ENCODE results near the gene GNA15. TPM values are rescaled to one million over a fixed set of nuclear protein-coding genes. Genes with fewer than 3 reads are reported as not detected.

The GNA15 gene
- total RNA-seq, 1 donor from 2014 or later = 83.6 TPM

DNA sequence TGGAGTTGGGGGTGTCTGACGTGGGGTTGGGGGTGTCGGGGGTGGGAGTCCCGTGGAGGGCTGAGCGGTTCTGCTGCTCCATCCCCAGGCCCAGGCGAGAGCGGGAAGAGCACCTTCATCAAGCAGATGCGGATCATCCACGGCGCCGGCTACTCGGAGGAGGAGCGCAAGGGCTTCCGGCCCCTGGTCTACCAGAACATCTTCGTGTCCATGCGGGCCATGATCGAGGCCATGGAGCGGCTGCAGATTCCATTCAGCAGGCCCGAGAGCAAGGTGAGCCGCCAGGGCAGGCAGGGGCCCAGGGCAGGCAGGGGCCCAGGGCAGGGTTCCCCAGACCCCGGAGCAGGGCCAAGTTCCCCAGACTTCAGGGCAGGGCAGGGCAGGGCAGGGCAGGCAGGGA, 12.7 kb downstream of the GNA15 start:
- intact Hi-C loops (cut with micrococcal nuclease) = no loop called here

DNA sequence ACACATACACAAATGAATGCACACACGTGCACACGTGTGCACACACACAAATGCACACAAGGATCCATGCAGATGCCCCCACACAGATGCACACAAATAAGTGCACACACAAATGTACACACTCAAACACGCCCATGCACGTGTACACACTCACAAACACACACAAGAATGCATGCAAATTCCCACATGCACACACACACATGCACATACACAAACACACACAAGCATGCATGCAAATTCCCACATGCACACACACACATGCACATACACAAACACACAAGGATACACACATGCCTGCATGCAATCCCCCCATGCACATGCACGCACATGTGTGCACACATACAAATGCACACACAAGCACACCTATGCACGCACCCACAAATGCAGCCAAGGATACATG, 13.3 kb downstream of the GNA15 start:
- intact Hi-C loops (cut with micrococcal nuclease) = no loop called here

DNA sequence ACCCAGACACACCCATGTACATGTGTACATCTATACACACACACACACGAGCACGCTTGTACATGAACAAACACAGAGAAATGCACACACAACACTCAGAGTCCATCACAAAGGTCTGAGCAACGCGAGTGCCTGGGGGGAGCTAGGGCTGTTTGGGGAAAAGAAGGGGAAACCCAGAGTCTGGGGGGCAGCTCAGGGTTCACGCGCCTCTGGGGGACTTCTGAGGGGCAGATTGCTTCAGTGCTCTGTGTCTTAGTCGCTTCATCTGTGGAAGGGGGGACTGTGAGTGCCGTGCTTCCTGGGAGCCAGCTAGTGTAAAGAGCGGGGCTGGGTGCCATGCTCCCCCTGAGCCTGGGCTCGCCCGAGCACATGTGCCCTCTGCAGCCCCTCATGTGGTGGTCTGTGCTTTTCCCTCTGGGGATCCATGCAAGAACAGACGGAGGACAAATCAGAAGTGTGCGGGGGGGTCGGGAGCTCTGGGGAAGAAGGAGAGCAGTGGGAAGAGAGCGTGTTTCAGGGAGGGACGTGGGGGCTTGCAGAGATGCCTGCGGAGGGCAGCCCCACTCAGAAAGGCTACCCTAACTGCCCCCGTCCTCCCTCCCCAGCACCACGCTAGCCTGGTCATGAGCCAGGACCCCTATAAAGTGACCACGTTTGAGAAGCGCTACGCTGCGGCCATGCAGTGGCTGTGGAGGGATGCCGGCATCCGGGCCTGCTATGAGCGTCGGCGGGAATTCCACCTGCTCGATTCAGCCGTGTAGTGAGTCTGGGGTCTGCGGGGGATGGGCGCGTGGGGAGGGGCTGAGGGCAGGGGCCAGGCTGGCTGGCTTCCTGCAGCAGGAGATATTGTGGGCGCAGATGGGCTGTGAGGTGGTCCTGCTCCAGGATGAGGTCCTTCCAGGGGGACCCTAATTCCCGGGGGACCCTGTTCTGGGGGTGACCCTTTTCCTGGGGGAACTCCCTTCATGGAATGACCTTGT, 14.0 kb downstream of the GNA15 start:
- intact Hi-C loops (cut with micrococcal nuclease) = no loop called here

DNA sequence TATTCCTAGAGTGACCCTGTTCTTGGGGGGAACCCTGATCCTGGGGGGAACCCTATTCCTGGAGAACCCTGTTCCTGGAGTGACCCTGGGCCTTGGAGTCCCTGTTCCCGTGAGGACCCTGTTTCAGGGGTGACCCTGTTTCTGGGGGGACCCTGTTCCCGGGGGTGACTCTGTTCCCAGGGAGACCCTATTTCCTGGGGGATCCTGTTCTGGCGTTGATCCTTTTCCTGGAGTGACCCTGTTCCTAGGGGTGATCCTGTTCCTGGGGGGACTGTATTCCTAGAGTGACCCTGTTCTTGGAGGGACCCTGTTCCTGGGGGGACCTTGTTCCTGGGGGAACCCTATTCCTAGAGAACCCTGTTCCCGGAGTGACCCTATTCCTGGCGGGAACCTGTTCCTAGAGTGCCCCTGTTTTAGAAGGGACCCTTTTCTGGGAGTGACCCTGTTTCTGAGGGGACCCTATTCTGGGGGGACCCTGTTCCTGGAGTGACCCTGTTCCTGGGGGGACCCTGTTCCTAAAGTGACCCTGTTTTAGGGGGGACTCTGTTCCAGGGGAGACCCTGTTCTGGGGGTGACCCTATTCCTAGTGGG, 15.0 kb downstream of the GNA15 start:
- intact Hi-C loops (cut with micrococcal nuclease) = no loop called here

DNA sequence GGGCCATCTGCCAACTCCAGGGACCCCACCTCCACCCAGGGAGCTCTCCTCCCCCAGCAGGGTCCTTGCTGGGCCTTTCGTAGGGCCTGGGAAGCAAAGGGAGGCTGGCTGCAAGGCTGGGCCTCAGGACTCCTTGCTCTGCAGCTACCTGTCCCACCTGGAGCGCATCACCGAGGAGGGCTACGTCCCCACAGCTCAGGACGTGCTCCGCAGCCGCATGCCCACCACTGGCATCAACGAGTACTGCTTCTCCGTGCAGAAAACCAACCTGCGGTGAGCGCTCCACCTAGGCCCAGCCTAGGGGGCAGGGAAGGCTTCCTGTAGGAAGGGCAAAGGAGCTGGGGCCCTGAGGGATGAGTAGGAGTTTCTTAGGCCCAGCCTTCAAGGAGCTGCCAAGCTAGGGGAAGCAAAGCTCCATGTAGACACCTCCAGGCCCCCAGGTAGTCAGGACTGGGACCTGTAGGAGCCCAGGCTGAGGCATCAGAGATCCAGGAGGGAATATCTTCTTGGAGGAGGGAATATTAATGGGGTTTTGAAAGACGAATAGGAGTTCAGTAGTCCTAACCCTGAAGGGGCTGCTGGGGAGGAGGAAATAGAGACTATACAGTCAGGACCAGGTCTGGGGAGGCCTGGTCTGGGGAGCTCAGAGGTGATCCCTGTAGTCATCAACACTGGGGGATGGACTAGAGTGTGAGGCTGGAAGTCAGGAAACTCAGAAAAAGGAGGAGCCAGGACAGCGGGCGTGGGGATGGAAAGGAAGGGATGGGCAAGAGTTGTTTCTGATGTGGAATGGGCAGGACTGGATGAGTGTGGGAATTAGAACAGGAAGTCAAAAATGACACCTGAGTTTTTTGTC, 16.0 kb downstream of the GNA15 start:
- intact Hi-C loops (cut with micrococcal nuclease) = no loop called here

DNA sequence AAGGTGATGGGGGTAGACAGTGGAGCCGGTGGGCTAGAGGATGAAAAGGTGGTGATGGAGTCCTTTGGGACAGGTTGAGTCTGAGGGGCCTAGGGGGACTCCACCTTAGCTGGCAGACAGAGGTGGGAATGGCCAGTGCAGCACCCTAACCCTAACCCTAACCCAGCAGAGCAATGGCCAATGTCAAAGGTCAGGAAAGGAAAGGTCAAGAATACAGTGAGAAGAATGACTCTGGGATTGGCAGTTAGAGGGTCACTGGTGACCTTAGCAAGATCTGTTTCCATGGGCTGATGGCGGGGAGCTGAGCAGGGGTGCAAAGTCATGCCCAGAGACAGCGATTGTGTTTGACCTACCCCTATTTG, 16.6 kb downstream of the GNA15 start:
- intact Hi-C loops (cut with micrococcal nuclease) = no loop called here

DNA sequence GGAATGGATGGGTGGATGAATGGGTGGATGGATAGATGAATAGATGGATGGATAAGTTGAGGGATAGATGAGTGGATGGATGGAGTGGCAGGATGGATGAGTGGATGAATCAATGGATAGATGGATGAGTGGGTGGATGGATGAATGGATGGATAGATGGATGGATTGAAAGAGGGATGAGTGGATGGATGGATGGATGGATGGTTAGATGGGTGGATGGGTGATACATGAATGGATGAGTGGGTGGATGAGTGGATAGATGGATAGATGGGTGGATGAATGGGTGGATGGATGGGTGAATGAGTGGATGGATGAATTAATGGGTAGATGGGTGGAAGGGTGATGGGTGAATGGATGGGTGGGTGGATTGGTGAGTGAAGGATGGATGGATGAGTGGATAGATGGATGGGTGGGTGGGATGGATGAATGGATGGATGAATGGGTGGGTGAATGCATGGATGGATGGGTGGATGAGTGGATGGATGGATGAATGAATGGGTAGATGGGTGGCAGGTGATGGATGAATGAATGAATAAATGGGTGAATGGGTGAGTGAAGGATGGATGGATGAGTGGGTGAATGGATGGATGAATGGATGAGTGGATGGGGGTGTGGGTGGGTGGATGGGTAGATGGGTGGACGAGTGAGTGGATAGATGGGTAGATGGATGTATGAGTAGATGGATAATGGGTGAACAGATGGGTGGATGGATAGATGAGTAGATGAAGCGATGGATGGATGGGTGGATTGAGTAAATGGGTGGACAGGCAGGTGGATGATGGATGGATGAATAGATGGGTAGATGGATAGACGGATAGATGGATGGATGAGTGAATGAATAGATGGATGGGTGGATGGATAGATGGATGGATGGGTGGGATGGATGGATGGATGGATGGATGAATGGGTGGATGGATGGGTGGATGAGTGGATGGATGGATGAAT, 17.7 kb downstream of the GNA15 start:
- intact Hi-C loops (cut with micrococcal nuclease) = loop anchor here (2.0 kb wide), 1 partner anchor 25 kb away; the partner anchor contains the start of gene S1PR4

DNA sequence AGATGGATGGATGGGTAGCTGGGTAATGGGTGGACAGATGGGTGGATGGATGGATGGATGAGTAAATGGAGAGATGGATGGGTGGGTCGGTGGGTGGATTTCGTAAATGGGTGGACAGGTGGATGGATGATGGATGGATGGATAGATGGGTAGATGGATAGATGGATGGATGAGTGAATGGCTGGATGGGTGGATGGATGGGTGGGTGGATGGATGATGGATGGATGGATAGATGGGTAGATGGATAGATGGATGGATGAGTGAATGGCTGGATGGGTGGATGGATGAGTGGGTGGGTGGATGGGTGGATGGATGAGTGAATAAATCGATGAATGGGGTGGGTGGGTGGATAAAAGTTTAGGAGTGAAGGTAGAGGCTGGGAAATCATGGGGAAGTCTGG, 18.6 kb downstream of the GNA15 start:
- intact Hi-C loops (cut with micrococcal nuclease) = loop anchor here (2.0 kb wide), 1 partner anchor 24 kb away; the partner anchor contains the start of gene S1PR4

DNA sequence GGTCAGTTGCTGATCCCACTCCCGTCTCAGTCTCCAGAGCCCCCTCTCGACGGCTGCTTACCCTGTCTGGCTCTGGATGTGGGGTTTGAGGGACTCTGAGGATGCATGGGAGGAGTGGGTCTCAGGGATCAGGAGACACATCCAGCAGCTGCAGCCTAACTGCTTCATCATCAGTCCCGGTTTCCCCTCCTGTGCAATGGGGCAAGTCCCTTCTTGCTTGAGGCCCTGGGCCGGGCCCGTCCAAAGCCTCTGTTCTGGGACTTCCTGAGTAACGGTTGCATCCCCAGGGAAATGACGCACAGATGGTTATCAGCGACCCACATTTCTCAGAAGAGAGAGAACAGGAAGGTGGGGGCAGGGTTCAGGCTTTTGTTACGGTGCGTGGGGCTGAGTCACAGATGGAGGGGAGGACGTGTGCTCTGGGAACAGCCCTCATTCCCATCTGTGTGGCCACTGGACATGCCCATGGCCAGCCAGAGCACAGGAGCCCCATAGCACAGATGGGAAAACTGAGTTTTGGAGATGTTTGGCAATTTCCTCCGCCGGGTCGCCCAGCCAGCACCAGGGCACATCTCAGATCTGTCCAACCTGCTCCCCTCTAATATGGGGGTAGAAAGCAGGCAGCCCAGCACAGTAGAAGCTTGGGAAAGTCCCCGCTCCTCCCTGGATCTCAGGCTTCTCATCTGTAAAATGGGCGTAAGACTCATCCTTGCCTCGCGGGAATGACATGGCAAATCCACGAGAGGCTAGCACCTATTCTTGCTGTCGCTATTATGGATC, 19.3 kb downstream of the GNA15 start:
- intact Hi-C loops (cut with micrococcal nuclease) = loop anchor here (2.0 kb wide), 1 partner anchor 24 kb away; the partner anchor contains the start of gene S1PR4

DNA sequence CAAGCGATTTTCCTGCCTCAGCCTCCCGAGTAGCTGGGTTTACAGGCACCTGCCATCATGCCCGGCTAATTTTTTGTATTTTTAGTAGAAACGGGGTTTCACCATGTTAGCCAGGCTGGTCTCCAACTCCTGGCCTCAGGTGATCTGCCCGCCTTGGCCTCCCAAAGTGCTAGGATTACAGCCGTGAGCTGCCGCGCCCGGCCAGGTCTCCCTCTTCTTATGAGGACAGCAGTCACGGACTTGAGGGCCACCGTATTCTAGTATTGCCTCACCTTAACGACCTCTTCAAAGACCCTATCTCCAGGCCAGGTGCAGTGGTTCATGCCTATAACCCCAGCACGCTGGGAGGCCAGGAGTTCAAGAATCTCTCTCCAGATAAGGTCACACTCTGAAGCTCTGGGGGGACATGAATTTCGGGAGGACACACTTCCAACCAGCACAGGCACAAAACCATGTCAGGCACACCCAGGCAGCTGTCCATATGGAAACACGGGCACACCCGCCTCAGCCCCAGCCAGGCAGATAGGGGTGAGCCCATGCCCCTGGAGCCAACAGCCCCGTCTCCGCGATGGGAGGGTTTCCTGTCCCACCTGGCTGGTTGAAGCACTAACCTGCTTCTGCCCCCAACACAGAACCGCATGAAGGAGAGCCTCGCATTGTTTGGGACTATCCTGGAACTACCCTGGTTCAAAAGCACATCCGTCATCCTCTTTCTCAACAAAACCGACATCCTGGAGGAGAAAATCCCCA, 21.4 kb downstream of the GNA15 start:
- intact Hi-C loops (cut with micrococcal nuclease) = no loop called here

DNA sequence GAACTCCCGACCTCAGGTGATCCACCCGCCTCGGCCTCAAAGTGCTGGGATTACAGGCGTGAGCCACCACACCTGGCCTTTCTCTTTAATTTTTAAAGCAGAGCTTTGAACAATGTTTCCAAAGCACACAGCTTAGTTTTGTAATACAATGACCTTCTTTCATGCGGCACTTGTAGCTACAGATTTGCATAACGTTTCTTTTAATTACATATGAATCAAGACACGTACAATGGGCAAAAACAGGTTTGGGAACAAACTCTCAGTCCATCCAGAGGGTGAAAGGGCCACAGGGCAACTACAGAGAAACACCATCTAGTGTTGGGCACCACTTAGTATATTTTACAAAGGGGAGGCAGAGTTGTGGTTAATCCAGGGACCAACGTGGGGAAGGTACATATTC, 23.7 kb downstream of the GNA15 start:
- intact Hi-C loops (cut with micrococcal nuclease) = no loop called here

DNA sequence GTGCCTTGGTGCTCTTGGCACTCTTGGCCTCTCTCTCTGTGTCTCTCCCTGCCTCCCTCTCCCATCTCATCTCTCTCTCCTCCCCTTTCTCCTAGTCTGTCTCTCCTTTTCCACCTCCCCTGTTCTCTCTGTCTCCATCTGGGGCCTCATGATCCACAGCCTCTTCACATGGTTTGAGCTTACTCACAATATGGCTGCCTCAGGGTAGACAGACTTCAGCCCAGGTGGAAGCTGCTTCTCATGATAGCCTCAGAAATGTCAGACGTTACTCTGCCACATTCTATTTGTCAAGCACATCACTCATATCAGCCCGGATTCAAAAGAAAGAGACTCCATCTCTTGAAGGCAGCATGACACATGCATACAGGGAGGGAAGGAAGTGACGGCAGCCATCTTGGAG, 24.4 kb downstream of the GNA15 start:
- intact Hi-C loops (cut with micrococcal nuclease) = loop anchor here (5.0 kb wide), 1 partner anchor 33 kb away; no protein-coding TSS in a partner anchor

DNA sequence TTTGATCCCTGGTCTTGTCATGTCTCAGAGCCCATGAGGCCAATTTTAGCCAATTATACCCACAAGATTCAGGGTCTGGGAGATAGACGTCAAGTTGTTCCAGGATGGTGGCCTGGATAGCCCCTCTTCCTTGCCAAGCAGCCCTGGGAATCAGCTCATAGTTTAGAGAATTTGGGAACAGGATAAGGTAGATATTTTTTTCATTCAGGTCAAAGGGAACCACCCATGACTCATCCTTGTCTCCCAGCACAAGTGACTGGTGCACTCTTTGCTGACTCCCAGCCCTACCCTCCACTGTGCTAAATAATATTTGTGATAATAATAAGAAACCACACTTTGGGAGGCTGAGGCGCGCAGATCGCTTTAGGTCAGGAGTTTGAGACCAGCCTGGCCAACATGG, 25.6 kb downstream of the GNA15 start:
- intact Hi-C loops (cut with micrococcal nuclease) = loop anchor here (5.0 kb wide), 1 partner anchor 34 kb away; no protein-coding TSS in a partner anchor

DNA sequence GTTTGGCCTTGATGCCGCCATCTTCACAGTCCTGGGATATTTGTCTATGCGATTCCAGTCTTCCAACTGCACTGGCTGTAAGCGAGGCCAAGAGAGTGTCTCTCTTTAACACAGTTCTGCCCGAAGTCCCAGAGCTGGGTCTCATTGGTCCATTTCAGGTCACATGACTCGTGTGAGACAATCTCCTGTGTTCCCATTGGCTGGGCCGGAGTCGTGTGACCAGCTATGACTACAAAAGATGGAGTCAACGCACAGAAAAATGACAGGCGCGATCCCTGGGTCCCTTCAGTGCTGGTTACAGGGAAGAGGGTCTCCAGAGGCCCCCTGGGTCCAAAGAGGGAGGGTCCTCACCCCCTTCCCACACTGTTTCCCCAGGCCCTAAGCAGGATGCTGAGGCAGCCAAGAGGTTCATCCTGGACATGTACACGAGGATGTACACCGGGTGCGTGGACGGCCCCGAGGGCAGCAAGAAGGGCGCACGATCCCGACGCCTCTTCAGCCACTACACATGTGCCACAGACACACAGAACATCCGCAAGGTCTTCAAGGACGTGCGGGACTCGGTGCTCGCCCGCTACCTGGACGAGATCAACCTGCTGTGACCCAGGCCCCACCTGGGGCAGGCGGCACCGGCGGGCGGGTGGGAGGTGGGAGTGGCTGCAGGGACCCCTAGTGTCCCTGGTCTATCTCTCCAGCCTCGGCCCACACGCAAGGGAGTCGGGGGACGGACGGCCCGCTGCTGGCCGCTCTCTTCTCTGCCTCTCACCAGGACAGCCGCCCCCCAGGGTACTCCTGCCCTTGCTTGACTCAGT, 26.8 kb downstream of the GNA15 start:
- intact Hi-C loops (cut with micrococcal nuclease) = loop anchor here (1.0 to 5.0 kb wide), 3 partner anchors 35 to 86 kb away; no protein-coding TSS in a partner anchor

DNA sequence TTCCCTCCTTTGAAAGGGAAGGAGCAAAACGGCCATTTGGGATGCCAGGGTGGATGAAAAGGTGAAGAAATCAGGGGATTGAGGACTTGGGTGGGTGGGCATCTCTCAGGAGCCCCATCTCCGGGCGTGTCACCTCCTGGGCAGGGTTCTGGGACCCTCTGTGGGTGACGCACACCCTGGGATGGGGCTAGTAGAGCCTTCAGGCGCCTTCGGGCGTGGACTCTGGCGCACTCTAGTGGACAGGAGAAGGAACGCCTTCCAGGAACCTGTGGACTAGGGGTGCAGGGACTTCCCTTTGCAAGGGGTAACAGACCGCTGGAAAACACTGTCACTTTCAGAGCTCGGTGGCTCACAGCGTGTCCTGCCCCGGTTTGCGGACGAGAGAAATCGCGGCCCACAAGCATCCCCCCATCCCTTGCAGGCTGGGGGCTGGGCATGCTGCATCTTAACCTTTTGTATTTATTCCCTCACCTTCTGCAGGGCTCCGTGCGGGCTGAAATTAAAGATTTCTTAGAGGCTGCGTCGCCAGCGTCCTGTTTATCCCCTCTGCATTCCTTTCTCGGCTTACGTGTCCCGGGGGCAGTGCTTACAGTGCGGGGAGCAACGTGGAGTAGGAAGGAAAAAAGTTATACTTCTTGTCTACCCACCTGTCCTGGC, 27.5 kb downstream of the GNA15 start:
- intact Hi-C loops (cut with micrococcal nuclease) = loop anchor here (1.0 to 5.0 kb wide), 3 partner anchors 36 to 87 kb away; no protein-coding TSS in a partner anchor

DNA sequence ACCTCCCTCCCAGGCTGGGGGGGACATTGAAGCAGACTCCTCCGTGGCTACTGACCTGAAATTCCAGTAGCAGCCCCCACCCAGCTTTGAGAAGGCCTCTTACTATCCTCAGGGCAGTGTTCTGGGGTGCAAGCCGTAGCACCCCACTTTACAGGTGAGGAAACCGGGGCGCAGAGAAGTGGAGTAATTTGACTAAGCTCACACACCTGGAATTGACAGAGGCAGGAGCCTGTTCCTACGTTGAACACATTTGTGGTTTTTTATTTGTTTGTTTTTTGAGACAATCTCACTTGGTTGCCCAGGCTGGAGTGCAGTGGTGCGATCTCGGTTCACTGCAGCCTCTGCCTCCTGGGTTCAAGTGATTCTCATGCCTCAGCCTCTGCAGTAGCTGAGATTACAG, 28.1 kb downstream of the GNA15 start:
- intact Hi-C loops (cut with micrococcal nuclease) = loop anchor here (1.0 to 5.0 kb wide), 3 partner anchors 37 to 88 kb away; no protein-coding TSS in a partner anchor

Measured in T-helper 2 cell treated with Interferon-gamma antibody and Interleukin-4, amounts not matched to agents 100 ng/mL and 5 ng/mL, for 36 hours (primary cell).